DMS79 (cell line): ENCODE data around the gene NUAK2.
"Not testable (repeated sequence)": the region's sequence is repeated elsewhere in the genome, so short reads cannot be mapped to it uniquely, and the experiment has no call there.

Experiments used
- DNase-seq: peaks from one replicate; lab custom pipeline; 2025; lab: John Stamatoyannopoulos, UW

NUAK2 gene

DNA sequence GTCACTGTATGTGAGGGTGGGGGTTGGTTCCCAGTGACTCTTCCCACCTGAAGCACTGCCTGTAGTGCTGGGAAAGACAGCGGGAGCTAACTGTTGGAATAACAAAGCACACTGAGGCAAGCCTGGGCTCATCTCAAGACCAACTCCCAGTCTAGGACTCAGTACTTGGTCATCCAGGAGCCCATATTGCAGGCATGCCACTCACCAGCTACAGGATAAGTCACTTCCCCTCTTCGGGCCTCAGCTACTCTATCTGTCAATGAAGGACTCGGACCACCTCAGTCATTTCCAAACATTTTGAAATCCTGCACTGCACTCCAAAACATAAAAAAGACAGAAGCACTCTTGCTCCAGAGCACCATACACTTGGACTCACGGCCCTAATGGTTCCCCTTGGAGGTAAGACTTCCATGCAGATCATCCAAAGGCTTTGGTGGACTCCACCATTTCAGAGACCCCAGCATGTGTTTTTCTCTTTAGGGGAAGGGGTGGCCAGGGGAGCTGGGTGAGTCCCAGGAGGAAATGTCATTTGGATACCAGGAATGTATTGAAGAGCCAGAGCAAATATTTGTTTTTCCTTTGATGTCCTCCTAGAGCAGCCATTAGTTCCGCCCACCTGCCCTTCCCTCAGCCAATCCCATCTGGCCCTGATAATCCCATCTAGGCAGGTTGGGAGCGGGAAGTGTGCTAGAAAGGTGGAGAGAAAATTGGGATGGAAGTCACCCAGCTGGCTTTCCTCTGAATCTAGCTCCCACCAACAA, 3.1 kb downstream of the NUAK2 start:
- peak; percentile 86 for DNase-seq

DNA sequence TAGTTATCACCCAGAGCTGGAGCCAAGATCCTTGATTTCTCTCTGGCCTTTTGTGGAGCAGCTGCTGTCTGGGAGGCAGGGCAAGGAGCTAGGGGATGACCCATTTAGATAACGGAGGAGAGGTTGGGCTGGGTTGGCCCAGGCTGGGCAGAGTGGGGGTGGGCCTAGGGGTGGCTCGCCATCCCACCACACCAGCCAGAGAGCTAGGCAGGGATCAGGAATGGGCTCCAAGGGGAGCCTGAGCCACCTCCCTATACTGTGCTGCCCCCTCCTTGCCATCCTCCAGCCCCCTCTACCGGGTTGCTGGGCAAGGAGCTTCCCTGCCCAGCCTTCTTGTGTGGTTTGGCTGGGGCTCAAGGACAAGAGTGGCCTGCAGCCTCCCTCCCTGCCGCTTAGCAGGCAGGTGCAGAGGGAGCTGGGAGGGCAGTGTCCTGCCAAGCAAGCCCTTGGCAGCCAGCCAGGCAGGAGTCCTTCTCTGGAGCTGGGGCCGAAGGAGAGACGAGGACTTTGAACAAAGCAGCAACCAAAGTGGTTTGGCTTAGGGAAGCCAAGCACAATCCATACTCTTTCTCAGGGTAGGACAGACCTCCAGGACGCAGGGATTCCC, 4.1 kb downstream of the NUAK2 start:
- peak; percentile 98 for DNase-seq

DNA sequence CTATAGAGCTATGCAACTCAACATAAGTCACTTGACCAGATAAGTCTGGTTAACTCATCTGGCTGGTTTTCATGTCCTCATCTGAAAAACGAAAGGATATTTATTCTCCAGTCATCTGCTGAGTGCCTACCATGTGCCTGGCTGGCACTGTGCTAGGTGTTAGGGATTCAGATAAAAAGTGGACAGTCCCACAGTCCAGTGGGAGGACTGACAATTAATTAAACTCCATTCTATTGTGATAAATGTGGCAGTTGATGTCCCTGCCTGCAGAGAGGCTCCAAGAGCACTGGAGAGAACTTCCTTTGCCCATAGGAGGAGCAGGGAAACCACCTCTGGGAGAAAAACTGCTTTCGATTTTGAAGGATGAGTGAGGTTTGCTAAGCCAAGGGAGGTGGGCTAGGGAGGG, 5.4 kb downstream of the NUAK2 start:
- DNase-seq = peak; percentile 36

DNA sequence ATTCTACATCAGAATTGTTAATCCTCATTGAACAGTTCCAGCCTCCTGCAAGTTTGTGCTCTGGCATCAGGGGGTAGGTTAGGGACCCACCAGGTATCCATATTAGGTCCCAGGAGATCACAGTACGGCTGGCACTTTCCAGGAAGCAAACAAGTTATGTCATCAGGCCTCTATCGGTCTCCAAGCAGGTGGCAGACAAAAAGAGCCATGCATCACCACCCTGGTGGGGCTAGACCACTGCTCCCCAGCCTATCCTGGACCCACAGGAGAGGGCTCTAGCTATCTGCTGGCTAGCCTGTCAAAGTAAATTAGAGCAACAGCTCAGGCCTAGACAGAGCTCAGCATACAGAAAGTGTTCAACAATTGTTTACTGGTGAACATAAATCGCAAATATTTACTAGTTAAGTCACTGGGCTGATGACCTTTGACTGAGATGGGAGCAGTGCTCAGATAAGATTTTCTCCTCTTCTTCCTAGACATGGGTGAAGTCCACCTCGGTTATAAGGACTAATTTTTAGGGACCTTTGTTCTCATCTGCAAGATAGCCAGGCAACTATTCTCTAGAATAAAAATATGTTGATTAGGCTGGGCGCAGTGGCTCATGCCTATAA, 6.4 kb downstream of the NUAK2 start:
- DNase-seq = no peak

DNA sequence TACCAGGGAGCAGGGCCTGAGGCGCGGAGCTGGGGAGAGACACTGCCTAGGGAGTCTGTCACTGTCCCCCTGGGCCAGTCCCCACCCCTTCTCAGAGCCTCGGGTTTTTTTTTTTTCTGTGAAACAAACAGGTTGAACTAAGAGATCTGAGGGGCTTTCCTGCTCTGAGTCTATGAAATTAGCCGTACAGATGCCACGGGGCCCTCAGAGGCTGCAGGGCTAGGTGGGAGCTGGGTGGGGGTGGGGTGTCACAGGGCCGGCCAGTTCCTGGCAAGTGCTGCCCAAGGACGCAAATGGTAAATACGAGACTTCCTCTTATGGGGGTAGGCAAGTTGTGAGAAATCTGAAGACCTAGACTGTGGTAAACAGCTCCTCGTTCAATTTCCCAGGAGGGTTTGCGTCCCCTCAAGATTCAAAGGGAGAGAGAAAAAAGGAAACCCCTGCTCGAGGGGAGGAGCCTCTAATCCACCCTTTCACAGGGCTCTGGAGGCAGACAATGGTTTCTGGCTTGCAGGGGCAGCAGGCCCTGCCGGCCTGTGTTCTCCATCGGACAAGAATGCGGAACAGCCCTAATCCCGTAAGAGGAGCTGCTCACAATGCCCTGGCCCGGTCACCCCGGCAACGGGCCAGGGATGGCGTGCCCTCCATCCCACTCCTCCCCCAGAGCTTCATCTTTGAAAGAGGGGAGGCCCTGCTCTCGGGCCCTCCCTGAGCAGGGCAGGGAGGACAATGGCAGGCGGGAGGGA, 7.8 kb downstream of the NUAK2 start:
- DNase-seq = peak; percentile 95

DNA sequence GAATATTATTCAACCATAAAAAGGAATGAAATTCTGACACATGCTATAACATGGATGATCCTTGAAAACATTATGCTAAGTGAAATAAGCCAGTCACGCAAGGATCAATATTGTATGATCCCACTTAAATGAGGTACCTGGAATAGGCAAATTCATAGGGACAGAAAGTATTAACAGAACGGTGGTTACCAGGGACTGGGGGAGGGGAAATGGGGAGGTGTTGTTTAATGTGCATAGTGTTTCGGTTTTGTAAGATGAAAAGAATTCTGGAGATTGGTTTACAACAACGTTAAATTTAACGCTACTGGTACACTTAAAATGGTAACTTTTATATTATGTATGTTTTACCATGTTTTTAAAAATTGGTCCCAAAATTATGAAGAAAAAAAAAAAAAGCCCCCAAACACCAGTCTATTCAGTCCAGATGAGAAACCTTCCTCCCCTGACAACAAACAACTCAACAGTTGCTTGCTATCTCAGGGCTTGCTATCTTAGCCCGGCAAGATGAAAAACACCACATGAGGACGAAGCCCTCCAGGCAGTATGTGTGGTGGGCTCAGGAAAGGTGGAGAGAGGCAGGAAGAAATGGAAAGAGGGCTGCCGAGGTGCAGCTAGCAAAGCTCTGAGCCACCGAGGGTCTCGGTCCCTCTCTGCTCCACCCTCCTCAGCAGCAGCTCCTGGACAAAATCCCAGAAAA, 8.5 kb downstream of the NUAK2 start:
- DNase-seq = no peak

DNA sequence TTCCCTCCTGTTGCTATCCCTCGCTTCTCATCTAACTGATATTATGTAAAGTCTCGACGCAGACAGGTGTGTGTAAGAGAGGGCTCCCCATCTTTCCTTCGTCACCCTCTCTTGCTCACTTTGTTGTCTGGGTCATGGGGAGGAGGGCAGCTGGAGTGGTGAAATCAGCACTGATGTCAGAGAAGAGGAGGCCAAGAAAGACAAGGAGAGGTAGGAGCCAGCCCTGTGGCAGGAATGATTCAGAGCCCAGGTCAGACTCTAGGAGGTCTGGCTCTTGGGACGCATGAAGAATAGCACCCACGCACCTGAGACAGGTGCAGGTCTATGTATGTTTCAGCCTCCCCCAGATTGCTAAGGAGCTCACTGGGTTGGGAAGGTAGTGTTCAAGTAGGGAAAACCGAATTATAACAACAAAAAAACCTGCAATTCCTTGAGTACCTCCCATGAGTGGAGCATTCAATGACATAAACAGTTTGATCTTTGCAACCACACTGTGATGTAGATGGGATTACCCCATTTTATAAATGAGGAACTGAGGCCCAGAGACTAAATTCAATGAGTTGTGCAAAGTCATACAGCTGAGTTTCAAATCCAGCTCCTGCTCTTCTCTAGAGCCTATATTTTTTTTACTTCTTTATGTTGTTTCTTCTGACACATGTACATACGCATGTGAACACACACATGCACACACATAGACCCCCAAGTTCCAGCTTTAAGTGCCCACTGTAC, 10.4 kb downstream of the NUAK2 start:
- DNase-seq = no peak

DNA sequence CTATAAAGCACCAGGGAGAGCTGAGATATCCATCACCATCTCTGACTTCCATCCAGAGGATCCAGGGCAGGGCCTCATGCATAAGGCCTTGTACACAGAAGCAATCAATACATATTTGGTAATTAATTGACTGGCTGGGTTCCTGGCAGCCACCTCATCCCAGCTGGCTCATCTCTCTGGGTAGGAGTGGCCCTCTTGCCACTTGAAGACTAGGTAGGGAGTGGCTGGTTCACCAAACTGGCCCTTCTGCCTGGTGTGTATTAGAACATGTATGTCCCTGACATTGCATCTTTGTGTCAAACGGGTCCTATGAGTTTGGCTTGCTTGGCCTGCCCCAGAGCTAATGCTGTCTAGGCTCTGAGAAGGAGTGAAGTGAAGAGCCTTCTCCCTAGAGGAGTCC, 11.8 kb downstream of the NUAK2 start:
- no peak for DNase-seq

DNA sequence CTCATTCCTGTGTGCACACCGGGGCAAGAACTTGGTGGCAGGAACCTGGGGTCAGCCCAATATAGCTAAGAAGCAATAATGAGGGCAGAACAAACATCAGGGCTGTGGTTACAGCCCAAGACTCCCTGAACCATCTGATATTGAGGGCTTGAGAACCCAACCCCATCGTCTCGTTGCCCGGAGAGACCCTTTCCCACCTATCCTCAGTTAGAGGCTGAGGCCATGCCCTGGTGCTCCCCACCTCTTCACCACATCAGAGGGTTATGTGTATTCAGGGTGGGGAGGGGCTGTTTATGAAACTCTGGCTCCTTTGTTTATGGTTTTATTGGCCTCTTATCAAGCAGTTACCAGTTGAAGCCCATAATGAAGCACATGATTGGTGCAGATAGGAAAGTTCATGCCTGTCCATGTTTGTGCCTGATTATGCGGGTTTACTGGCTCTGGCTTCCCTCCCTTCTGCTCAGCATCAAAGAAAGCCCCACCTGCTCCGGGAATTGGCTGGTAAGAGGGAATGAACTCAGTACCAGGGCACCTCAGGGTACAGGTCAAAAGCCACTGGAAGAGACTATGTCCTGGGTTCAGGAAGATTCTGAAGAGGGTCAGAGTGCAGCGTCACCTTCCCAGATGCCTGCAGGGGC, 14.5 kb downstream of the NUAK2 start:
- DNase-seq = no peak

DNA sequence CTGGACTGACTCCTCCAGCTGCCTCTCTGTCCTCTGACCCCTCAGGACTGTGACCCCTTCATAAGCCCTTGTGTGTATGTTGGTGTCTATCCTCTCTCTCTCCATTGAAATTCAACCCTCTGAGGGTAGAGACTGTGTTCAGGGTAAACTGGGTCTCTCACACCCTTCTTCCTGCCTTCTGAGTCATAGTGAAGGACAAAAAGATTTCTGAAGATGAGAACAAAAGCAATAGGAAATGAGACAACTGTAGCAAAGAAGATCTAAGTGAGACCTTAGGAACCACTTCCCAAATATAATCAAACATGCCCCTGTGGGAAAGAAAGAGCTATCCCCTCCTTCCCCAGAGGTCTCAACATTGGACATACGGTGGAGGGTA, 16.9 kb downstream of the NUAK2 start:
- DNase-seq = no peak

DNA sequence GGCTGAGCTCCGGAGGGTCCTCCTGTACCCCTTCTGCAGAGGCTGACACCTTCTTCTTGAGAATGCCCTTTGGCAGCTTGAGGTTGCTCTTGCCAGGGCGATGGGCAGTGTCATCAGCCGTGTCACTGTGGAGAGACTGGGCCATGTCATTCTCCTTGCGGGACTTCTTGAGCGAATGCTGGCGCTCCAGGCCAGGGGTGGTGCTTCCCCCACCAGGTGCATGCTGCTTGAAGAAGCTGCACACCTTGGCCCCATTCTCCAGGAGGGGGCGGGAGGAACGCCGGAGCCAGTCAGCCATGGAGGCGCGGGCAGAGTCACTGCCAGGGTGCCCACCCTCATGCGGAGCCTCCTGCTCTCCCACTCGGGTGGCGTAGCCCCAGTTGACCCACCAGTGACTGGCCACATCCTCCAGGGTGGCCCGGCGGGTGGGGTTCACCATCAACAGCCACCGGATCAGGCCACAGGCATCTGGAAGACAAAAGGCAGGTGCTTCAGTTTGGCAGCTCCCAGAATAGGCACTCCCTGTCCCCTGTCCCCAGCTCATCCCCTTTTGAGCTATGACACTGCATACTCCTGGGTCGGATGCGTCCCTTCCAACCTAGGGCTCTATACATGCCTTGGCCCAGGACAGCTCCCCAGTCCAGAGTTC, 17.4 kb downstream of the NUAK2 start:
- no peak for DNase-seq

DNA sequence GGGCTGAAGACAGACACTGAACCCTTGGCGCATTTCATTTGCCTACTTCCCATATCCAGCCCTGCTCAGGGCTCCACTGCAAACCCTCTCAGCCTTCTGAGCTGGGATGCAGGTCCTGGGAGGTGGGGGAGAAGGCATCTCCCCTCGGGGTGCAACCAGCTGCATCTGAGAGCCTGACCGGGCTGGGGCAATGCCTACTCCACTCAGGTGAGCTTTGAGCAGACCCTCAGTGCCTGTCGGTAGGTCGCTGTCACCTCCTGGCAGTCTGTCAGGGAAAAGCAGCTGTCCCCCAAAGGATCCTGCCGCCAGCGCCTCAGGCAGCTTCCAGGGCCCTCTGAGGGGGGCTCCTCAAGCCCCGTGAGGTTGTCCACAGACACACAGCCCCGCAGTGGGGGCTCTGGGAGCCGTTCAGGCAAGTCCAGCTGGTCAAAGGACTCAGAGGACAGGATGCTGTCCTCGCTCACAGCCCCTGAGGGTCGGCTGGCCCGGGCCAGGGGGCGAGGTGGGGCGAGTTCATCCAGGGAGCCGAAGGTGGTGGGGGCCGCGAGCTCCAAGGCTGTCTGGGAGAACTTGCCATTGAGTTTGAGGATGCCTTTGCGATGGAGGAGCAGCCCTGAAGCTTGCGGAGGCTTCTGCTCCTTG, 18.2 kb downstream of the NUAK2 start:
- DNase-seq = no peak

DNA sequence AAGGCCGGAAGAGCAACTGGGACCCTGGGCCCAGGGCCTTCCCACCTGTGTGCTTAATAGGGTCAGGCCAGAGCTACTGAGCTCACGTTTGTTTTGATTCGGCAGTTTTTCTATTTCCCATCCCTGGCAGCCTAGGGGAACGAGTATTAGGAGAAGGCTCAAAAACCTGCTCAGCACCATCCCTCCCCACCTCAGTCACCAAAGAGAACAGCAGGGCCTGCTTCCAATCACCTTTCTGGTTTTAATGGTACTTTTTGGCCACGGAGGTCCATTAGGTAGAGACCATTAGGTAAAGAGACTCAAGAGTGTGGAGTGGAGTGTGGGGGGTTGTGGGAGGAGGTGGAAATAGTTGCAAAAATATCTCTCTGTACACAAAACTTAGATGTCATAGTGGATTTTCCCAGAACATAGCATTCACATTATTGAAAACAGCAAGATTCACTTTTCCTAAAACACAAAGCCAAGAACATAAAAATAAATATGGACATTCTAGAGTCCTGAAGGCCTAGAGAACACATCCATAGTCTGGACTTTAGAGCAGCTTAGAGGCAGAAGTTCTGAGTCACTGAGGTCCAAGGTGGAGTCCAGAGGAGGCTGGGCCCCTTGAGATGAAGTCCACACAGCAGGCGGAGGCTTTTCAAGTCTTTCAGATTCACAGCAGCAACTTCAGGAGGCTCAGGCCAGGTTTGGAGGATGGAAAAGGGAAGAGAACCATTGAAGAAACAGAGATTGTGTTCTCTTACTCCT, 19.5 kb downstream of the NUAK2 start:
- DNase-seq = no peak

DNA sequence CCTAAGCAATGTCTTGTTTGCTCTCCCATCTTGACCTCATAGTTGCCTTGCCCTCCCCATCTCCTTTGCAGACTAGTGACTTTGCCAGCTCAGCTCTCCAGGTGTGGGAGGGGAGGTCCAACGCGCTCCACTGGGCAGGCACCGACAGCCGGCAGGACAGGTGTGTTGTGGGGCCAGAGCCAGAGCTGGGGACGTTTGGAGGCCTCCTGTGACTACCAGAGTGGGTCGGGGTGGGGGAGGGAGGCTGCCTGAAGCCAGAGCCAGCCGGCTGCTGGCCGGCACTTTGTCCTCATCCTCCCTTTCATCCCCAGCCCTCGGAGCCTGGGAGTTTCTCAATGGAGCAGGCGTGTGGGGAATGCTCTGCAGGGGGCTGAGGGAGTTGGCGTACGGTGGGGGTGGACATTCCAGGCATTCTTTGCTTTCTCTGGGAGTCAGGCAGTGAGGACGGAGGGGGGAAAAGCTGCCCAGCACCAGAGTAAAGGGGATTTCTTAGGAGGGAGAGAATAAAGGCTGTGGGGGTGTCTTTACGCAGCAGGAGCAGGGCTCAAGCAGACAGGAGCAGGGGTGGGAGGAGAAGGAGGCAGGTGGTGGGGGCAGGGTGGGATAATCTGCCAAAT, 20.2 kb downstream of the NUAK2 start:
- DNase-seq = peak; percentile 97

DNA sequence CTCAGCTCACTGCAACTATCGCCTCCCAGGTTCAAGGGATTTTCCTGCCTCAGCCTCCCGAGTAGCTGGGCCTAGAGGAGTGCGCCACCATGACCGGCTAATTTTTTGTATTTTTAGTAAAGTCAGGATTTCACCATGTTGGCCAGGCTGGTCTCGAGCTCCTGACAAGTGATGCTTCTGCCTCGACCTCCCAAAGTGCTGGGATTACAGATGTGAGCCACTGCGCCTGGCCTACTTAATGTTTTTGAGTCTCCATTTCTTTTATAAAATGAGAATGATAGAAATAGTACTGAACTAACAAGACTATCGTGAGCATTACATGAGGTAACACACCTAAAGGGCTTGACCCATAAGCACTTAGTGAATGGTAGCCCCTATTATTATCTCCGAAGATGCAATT, 21.4 kb downstream of the NUAK2 start:
- no peak for DNase-seq

DNA sequence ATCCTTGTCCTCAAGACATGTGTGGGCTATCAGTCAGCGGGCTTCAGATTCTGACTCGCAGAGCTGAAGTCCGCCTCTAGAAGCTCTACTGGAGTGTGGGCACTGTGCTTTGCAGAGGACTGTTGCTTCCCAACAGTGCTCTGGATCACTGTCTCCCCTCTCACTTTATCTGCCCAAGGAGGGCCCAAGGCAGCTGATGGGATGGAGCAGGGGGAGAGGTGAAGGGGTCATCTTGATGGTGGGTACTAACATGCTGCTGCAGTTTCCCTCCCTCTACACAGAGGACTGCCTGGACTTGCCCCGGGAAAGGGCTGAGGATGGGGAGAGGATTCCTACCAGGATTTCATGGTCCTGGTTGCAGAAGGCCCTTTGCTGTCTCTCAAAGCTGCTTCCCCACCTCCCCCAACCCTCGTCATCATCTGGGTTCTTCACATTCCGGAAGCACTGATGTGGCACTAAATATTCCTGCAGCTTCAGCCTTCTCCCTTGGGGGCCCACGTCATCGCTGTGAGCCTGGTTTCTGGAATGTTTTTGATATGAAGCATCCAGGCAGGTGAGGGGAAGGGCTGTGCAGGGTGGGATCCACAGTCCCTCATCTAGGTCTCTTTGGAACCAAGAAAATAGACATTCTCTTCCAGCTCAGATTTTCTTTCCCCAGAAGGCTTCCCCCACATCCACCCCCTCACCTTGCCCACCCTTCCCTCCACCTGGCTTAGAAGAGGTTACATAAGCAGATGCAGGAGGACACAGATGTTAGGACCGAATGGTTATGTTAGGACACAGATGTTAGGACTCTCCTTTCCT, 23.2 kb downstream of the NUAK2 start:
- DNase-seq = peak; percentile 66

DNA sequence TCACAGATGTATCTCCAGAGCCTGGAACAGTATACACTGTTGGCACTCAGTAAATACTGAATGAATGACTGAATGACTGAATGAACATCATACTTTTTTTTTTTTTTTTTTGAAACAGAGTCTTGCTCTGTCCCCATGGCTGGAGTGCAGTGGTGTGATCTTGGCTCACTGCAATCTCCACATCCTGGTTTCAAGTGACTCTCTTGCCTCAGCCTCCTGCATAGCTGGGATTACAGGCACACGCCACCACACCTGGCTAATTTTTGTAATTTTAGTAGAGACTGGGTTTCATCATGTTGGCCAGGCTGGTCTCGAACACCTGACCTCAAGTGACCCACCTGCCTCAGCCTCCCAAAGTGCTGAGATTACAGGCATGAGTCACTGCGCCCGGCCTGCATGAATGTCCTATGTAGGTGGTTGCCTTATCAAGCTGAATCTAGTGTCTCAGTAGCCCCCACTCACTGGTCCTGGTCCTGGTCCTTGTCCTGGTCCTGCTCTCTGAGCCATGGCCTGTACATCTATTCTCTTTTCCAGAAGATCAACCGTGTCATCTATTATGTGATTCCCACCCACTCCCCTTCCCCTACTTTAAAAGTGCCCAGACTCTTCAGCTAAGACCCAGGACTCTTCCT, 23.9 kb downstream of the NUAK2 start:
- not testable (repeated sequence) for DNase-seq
